IPS-18c (cell line): Measurements from ENCODE around the gene UMPS.
"Not testable (repeated sequence)": the region's sequence is repeated elsewhere in the genome, so short reads cannot be mapped to it uniquely, and the experiment has no call there.

Source experiments
- H3K4me3 ChIP-seq: 2 replicates; pipeline ENCODE4 v1.7.0; 2013; ENCODE audit warnings: low read depth, mild to moderate bottlenecking, low read length, moderate library complexity; ENCODE audit not compliant: insufficient read depth
- H3K9me3 ChIP-seq: one replicate; pipeline ENCODE4 v1.6.1; 2013; ENCODE audit warnings: mild to moderate bottlenecking, low read length, moderate library complexity; ENCODE audit not compliant: control insufficient read depth, insufficient read depth

UMPS gene

GRCh38 chr3:124783696-124784095 is 53.4 kb downstream of the UMPS start:
- Histone ChIP-seq H3K4me3 (no peak overlapping the region), H3K9me3 (no peaks in the 10 kb centered on the region)

- Histone ChIP-seq H3K4me3 (no peak overlapping the region), H3K9me3 (no peaks in the 10 kb centered on the region)
Observed at GRCh38 chr3:124784686-124785382, 54.6 kb downstream of the UMPS start.

- Histone ChIP-seq H3K9me3 (no peaks in the 10 kb centered on the region), H3K4me3 (no peak overlapping the region)
Observed at GRCh38 chr3:124785973-124786372, 55.7 kb downstream of the UMPS start.

- H3K9me3 ChIP-seq, result no peaks in the 10 kb centered on the region
- no peak overlapping the region for H3K4me3 ChIP-seq
Observed at GRCh38 chr3:124786511-124787241, 56.4 kb downstream of the UMPS start.

- H3K4me3 ChIP-seq, result no peak overlapping the region
- H3K9me3 ChIP-seq, result no peaks in the 10 kb centered on the region
Observed at GRCh38 chr3:124787476-124788195, 57.4 kb downstream of the UMPS start.

GRCh38 chr3:124788254-124788745 is 58.0 kb downstream of the UMPS start:
- no peak overlapping the region for H3K4me3 ChIP-seq
- no peaks in the 10 kb centered on the region for H3K9me3 ChIP-seq

- H3K9me3 ChIP-seq, H3K4me3 ChIP-seq: not testable (repeated sequence)
Observed at GRCh38 chr3:124789103-124789502, 58.9 kb downstream of the UMPS start.

- Histone ChIP-seq H3K4me3 (no peak overlapping the region), H3K9me3 (no peaks in the 10 kb centered on the region)
Observed at GRCh38 chr3:124791142-124791541, 60.9 kb downstream of the UMPS start.

- no peak overlapping the region for H3K4me3 ChIP-seq
- H3K9me3 ChIP-seq, result no peaks in the 10 kb centered on the region
Observed at GRCh38 chr3:124791639-124792151, 61.4 kb downstream of the UMPS start.

GRCh38 chr3:124792341-124793040 is 62.2 kb downstream of the UMPS start:
- H3K9me3 ChIP-seq, result no peaks in the 10 kb centered on the region
- no peak overlapping the region for H3K4me3 ChIP-seq

- Histone ChIP-seq H3K9me3 (no peaks in the 10 kb centered on the region), H3K4me3 (no peak overlapping the region)
Observed at GRCh38 chr3:124793054-124793739, 62.9 kb downstream of the UMPS start.

- H3K4me3 ChIP-seq, result no peak overlapping the region
- no peaks in the 10 kb centered on the region for H3K9me3 ChIP-seq
Observed at GRCh38 chr3:124796477-124796876, 66.2 kb downstream of the UMPS start.

GRCh38 chr3:124797426-124797945 is 67.2 kb downstream of the UMPS start:
- no peak overlapping the region for H3K4me3 ChIP-seq
- no peaks in the 10 kb centered on the region for H3K9me3 ChIP-seq
